OCI-LY7 (cell line): ENCODE data around the gene PARVG. TPM values are rescaled to one million over a fixed set of nuclear protein-coding genes. Genes with fewer than 3 reads are reported as not detected.

Experiments used
- BruUV-seq: library from RNA; stranded (reverse); fragments of 400-500 nt; replicated peaks from 2 replicates; lab custom pipeline; 2021; lab: Mats Ljungman, UMichigan
- CTCF ChIA-PET: fragments of 300-600 bp; sonication (Branson Sonifier 250); formaldehyde crosslinking; loops from one replicate; lab custom pipeline; 2022; ENCODE audit warnings: antibody characterized with exemption; ENCODE audit not compliant: unreplicated experiment; lab: Charles Lee
- POLR2A ChIA-PET: fragments of 300-600 bp; sonication (Branson Sonifier 250); formaldehyde crosslinking; loops from one replicate; lab custom pipeline; 2022; ENCODE audit warnings: antibody characterized with exemption; lab: Charles Lee
- DNase-seq: peaks from one replicate; pipeline ENCODE4 v3.0.0-alpha.2; 2015; ENCODE audit warnings: low spot score
- H2AFZ ChIP-seq: fragments of 200-600 bp; sonication (generic), shearing (Covaris generic); 2 replicates; pipeline ENCODE4 v1.6.1; 2014; ENCODE audit warnings: mild to moderate bottlenecking, antibody characterized with exemption, low read length, moderate library complexity
- H3K27ac ChIP-seq: fragments of 200-600 bp; sonication (generic); 2 replicates; pipeline ENCODE4 v1.5.1; 2014; ENCODE audit warnings: mixed run types, low read depth, mild to moderate bottlenecking, moderate library complexity, low read length, inconsistent platforms; ENCODE audit not compliant: poor library complexity, severe bottlenecking
- H3K36me3 ChIP-seq: fragments of 200-600 bp; sonication (generic); 2 replicates; pipeline ENCODE4 v1.6.1; 2014; ENCODE audit warnings: mild to moderate bottlenecking, antibody characterized with exemption, low read length, moderate library complexity, mixed read lengths; ENCODE audit not compliant: insufficient read depth
- H3K4me1 ChIP-seq: fragments of 200-600 bp; sonication (generic); 2 replicates; pipeline ENCODE4 v1.5.1; 2014; ENCODE audit warnings: mild to moderate bottlenecking, low read length; ENCODE audit not compliant: insufficient read depth, poor library complexity, severe bottlenecking
- H3K4me2 ChIP-seq: fragments of 200-600 bp; sonication (generic); 2 replicates; pipeline ENCODE4 v1.6.1; 2014; ENCODE audit warnings: mild to moderate bottlenecking, low read length
- H3K4me3 ChIP-seq: fragments of 200-600 bp; sonication (generic); 2 replicates; pipeline ENCODE4 v1.5.1; 2014; ENCODE audit warnings: mild to moderate bottlenecking, low read depth, low read length; ENCODE audit not compliant: poor library complexity, severe bottlenecking
- H3K79me2 ChIP-seq: fragments of 200-600 bp; sonication (generic); 2 replicates; pipeline ENCODE4 v1.6.1; 2016; ENCODE audit warnings: low read depth, mild to moderate bottlenecking, low read length, moderate library complexity, mixed read lengths; ENCODE audit not compliant: insufficient read depth
- H3K9me2 ChIP-seq: fragments of 200-600 bp; sonication (generic); 2 replicates; pipeline ENCODE4 v1.6.1; 2016; ENCODE audit warnings: mild to moderate bottlenecking, low read length, mixed read lengths; ENCODE audit not compliant: insufficient read depth
- H3K9me3 ChIP-seq: fragments of 200-600 bp; sonication (generic); 2 replicates; pipeline ENCODE4 v1.6.1; 2014; ENCODE audit warnings: mild to moderate bottlenecking, mixed run types, low read length, mixed read lengths
- H4K20me1 ChIP-seq: fragments of 200-600 bp; sonication (generic); 2 replicates; pipeline ENCODE4 v1.6.1; 2014; ENCODE audit warnings: mild to moderate bottlenecking, antibody characterized with exemption, low read length, moderate library complexity, mixed read lengths; ENCODE audit not compliant: insufficient read depth
- CTCF ChIP-seq: fragments of 200-600 bp; sonication (generic); conservative IDR thresholded peaks from 2 replicates; pipeline ENCODE4 v1.5.1; 2014; ENCODE audit warnings: mild to moderate bottlenecking, antibody characterized with exemption, low read length, moderate library complexity, mixed read lengths
- EZH2phosphoT487 ChIP-seq: fragments of 200-600 bp; sonication (generic); IDR thresholded peaks from 2 replicates; pipeline ENCODE4 v1.6.1; 2018; ENCODE audit warnings: low read depth, borderline replicate concordance, mild to moderate bottlenecking, mixed run types, antibody characterized with exemption, low read length, moderate library complexity, mixed read lengths
- intact Hi-C: fragments of 100-400 bp; cut with micrococcal nuclease; formaldehyde crosslinking; loops from one replicate; pipeline ENCODE4 v1.10.0; 2022; ENCODE audit not compliant: unreplicated experiment
- total RNA-seq, 2 experiments: library from RNA; depleted of rRNA in 1 of 2; stranded (reverse); fragments of >200 nt in 1 of 2; shearing (Covaris generic) in 1 of 2; gene quantifications; 2 replicates each; pipeline ENCODE4 v1.2.3, GENCODE V29; 2014 to 2022

PARVG gene
- total RNA-seq, 2 experiments from 2014 or later: 0.85 to 7.7 TPM

- Histone ChIP-seq H3K9me3 (no peaks in the 10 kb centered on the region), H3K36me3 (no peaks in the 10 kb centered on the region), H3K9me2 (no peaks in the 10 kb centered on the region), H3K27ac (no peak overlapping the region), H3K4me2 (no peak overlapping the region), H3K4me1 (peaks cover 12% of the 10 kb centered on the region), H3K79me2 (no peaks in the 10 kb centered on the region), H4K20me1 (no peaks in the 10 kb centered on the region), H3K4me3 (no peak overlapping the region), H2AFZ (no peak overlapping the region)
- BruUV-seq: no TSS peak
- no peak for TF ChIP-seq EZH2phosphoT487
- TF ChIP-seq CTCF: no peak
- DNase-seq: no peak
- ChIA-PET POLR2A (no interaction called here), CTCF (no interaction called here)
- intact Hi-C loops: loop anchor here (10.0 kb wide), 1 partner anchor 132 kb away; no protein-coding TSS in a partner anchor
Observed at GRCh38 chr22:44192816-44193534, 12.2 kb downstream of the PARVG start.

GRCh38 chr22:44193535-44193891 is 12.8 kb downstream of the PARVG start:
- no peak overlapping the region for H3K4me3 ChIP-seq
- POLR2A ChIA-PET: no interaction called here
- intact Hi-C loops: loop anchor here (10.0 kb wide), 1 partner anchor 131 kb away; no protein-coding TSS in a partner anchor

More at GRCh38 chr22:44193535-44193891, 12.8 kb downstream of the PARVG start:
- TF ChIP-seq CTCF (no peak), EZH2phosphoT487 (no peak)
- Histone ChIP-seq H3K9me2 (no peaks in the 10 kb centered on the region), H3K4me2 (no peak overlapping the region), H4K20me1 (no peaks in the 10 kb centered on the region), H3K79me2 (no peaks in the 10 kb centered on the region), H3K4me1 (peaks cover 12% of the 10 kb centered on the region), H3K27ac (no peak overlapping the region), H3K36me3 (no peaks in the 10 kb centered on the region), H2AFZ (no peak overlapping the region), H3K9me3 (no peaks in the 10 kb centered on the region)
- BruUV-seq: no TSS peak
- CTCF ChIA-PET: no interaction called here
- DNase-seq: no peak
